NCI-H128 (cell line): ENCODE results near the gene ARHGEF25.
"Not testable (repeated sequence)": the region's sequence is repeated elsewhere in the genome, so short reads cannot be mapped to it uniquely, and the experiment has no call there.

Experiments used
- DNase-seq: peaks from one replicate; lab custom pipeline; 2025; ENCODE audit not compliant: unreplicated experiment; lab: John Stamatoyannopoulos, UW

ARHGEF25 gene

GRCh38 chr12:57585156-57585555 is 26.1 kb upstream of the ARHGEF25 start:
- no peak for DNase-seq

GRCh38 chr12:57586128-57586527 is 25.1 kb upstream of the ARHGEF25 start:
- no peak for DNase-seq

- DNase-seq: no peak
These were observed 24.3 kb upstream of the ARHGEF25 start for GRCh38 chr12:57586832-57587429.

DNA sequence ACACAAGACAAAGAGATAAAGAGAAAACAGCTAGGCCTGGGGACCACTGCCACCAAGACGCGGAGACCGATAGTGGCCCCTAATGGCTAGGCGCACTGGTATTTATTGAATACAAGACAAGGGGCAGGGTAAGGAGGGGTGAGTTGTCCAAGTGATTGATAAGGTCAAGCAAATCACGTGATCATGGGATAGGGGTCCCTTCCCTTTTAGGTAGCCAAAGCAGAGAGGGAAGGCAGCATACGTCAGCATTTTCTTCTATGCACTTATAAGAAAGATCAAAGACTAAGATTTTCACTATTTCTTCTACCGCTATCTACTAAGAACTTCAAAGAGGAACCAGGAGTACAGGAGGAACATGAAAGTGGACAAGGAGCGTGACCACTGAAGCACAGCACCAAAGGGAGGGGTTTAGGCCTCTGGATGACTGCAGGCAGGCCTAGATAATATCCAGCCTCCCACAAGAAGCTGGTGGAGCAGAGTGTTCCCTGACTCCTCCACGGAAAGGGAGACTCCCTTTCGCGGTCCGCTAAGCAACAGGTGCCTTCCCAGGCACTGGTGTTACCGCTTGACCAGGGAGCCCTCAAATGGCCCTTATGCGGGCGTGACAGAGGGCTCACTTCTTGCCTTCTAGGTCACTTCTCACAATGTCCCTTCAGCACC is 22.2 kb upstream of the ARHGEF25 start:
- not testable (repeated sequence) for DNase-seq

GRCh38 chr12:57590479-57590863 is 20.8 kb upstream of the ARHGEF25 start:
- no peak for DNase-seq

GRCh38 chr12:57590864-57591781 is 20.1 kb upstream of the ARHGEF25 start, which contains the start of gene PIP4K2C:
TSS of gene PIP4K2C (plus strand) at chr12:57591192. CDS start at chr12:57591290, 98 bp downstream.
- DNase-seq: peak; percentile 55

GRCh38 chr12:57591782-57592325 is 19.4 kb upstream of the ARHGEF25 start:
- DNase-seq: no peak

DNA sequence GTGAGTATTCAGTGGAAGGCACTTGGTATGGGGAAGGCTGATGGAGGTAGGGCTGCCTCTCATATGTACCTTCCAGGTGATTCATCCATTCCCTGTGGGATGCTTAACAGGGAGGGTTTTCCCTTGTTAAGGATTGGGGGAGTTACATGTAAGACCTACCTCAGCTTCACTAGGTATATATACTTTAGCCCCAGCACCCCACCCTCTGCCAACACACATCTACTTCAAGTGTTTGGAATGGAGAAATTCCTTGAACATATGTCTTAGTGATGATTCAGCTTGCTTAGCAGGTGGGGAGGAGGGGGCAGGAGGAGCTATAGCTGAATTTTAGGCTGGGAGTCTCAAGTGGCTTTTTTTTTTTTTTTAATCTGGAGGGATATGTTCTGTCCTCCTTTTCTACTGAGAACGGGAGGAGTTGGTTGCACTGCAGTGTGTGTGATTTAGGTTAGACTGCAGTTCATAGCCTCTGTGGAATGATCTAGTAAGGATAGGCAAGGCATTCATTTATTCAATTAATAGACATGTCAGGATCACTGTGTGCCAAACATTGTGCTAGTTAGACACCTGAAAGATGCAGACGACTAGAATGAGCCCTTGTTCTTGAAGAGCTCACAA is 18.6 kb upstream of the ARHGEF25 start:
- DNase-seq: no peak

DNA sequence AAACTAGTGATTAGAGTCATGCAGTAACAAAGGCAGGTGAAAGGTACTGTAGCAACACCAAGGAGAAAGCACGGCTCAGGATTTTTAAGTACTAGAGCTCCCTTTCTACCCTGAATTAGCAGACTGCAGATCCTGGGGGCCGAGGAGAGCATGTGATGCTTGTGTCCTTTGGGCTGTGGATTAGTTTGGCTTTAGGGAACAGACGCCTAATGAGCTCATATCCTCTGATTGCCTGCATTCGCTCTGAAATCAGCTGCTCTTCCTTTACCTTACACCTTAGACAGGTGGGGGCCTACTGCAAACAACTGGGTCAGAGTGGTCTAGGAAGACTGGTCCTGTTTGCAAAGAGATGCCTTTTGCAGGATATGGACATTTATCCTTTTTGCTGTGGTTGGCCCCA is 18.0 kb upstream of the ARHGEF25 start:
- DNase-seq: no peak

DNA sequence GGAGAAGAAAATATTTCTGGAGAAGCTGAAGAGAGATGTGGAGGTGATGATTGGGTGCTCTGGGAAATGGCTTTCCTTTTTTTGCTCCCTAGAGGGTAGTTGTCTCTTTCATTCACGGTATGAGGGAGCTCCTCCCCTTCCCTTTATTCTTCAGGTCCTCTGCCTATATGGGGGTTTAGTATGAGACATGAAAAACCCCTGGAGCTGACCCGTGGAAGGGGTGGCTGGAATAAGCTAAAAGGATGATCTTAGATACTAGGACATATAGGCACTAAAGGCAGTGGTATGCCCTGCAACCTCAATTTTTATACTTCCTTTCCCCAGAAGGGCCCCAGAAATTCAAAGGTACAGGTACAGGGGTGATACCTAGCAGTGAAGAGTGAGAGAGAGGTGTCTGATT is 10.8 kb upstream of the ARHGEF25 start:
- DNase-seq: no peak

- no peak for DNase-seq
These were observed 8.7 kb upstream of the ARHGEF25 start for GRCh38 chr12:57602544-57602943.

DNA sequence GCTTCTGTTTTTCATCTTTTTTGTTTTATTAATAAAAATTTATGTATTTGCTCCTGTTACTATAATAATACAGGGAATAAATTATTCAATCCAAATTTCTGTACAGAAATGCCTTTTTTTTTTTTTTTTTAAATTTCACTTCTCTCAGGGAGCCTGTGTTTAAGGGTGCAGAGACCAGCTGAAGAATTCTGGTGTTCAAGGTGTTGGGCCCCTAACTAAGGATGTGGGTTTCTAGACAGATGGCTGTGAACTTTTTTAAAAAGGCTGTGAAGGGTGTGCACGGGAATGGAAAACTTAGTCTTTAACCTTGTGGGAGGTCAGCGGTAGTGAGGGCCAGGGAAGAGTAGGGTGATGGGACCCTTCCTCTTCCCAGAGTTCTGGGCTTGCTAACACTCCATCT is 7.9 kb upstream of the ARHGEF25 start:
- DNase-seq: no peak

DNA sequence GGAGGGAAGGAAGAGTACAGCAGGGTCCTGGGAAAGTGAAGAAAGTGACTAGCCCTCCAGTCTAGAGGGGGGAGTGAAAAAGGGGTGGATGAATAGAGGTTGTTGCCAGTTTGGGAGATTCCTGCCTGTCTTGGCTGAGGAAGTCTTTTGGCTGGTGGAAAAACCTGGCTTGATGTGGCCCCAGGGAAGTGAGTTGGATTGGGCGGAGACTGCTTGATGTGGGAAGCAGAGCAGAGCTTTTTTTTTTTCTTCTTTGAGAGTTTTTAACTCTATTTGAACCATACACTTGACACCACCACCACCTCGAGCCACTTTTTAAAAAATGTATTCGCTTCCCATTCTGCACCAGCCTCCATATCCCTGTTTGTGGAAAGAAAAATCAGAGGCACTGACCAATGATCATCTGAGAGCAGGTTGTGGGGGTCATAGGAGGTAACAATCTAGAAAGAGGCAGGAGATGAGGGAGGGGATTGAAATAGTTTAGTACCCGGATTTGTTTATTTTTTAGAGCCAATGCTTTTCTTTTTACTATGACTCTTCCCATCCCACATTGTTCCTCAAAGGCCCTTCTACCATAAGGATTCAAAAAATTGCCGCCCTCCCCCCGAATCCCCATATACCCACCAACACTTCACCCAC is 7.3 kb upstream of the ARHGEF25 start:
- DNase-seq: no peak

DNA sequence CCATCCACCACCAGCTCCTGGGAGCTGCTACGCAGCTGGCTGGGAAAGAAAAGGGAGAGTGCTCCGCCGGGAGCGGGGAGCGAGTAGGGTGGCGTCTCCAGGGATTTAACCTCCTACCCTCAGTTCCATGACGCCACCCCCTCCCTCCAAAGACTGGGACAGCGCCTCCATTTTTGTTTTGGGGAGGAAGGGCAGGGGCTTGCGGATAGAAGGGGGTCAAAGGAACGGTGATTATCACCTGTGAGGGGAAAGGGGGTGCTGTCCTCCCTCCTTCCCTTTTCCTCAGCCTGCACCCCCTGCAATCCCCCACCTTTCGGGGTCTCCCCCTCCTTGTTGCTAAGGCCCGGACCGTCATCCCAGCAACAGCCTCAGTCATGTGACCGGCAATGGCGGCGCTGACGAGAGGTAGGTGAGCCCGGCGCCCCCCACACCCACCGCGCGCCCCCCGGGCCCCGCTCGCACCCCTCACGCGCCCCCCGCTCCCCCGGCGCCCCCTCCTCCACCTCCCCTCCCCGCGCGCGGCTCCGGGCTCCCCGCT is 6.7 kb upstream of the ARHGEF25 start, which contains the start of gene DTX3:
Gene DTX3 (plus strand): TSS at position 371 of the 538 bp plus-strand sequence. CDS start 1,694 bp downstream, outside the sequence.
- DNase-seq: no peak

DNA sequence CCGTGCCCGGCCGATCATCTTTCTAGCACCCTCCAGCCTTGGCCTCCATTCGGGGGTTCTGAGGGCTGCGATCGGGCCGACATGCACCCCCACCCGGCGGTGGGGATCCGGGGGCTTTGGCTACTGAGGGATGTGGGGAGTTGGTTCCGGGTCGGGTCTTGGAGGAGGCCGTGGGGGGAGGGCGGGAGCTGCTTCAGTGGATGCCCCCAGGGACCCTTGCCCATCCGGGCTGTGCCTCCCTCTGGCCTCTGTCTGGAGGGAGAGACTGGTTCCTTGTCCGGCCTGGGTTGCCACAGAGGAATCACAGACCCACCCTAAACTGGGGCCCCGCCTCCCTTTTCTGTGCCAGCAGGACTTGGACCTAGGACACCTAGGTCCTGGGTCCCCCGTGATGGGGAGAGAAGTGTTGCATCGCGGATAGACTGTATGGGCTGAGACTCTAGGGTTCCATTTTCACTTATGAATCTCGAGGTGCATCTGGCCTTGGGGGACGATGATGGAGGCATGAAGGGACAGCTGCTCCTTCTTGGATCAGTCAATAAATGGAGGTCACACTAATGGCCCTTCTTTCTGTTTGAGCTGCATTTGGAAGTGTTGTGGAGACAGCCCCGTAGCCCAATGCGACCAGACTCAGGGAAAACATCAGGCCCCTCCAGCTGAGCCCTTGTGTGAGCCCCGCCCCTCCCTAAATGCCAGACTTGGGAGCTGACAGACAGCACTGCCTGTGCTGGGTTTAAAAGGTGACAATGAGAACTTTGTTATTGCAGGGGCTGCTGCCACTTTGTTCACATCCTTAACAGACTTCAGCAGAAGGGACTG is 6.0 kb upstream of the ARHGEF25 start:
- no peak for DNase-seq

DNA sequence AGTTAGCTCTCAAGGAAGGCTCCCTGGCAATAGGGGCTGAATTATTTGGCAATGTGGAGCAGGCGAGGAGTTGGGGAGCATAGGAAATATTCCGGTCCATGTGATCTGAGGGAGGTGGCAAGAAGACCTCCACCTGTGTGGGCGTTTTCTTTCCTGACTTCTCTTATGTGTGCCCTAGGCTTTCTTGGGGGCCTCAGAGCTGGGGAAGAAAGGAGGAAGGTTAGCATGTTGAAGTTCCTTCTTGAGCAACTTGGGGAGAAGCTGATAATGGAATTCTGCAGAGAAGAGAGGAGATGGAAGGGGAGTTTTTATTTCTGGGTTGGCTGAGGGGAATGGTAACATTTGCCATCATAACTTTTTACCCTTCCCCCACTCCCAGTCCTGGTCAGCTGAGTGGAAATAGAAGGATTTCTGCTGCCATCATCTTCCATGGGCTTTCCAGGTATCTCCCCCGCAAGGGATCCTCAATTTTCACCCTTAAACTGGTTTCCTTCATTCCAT is 5.4 kb upstream of the ARHGEF25 start:
- no peak for DNase-seq

GRCh38 chr12:57606399-57606798 is 4.8 kb upstream of the ARHGEF25 start:
- DNase-seq: no peak

DNA sequence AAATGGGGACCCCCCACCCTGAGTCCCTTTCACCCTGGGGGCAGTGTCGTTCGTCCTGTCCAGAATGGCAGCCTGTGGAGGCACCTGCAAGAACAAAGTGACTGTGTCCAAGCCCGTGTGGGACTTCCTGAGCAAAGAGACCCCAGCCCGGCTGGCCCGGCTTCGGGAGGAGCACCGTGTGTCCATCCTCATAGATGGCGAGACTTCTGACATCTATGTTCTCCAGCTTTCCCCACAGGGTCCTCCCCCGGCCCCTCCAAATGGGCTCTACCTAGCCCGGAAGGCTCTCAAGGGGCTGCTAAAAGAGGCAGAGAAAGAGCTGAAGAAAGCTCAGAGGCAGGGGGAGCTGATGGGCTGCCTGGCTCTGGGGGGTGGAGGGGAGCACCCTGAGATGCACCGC is 4.4 kb upstream of the ARHGEF25 start:
- DNase-seq: no peak

DNA sequence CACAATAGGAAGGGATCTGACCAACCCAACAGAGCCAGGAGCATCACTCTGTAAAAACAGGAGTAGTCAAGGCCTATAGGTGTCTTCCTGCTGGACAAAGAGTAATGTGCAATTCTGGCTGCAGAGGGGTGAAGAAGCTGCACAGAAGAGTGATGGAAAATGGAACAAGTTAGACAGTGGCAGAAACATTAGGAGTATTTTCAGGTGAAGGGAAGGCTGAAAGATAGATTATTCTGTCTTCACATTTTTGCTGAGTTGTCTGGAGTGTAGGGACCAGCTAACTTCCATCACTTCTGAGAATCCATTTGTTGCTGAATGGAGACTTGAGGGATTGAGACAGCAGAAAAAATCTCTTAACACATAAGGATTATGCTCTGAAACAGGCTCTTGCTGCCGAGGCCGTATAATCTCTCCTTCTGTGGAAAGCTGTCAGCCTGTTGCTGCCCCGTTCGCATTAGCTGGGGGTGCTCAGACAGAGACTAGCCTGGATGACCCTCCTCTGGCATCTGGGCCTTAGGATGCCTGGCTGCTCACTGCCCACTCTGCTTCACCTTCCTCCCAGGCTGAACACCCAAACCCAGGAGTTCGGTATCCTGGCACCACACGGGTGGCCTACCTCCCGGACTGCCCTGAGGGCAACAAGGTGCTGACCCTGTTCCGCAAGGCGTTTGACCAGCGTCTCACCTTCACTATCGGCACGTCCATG is 3.1 kb upstream of the ARHGEF25 start:
- no peak for DNase-seq
